PC-9 (cell line): Measurements from ENCODE around the gene ATP2C2.

Experiments used
- EZH2 ChIP-seq: fragments of 200-600 bp; sonication (generic); IDR thresholded peaks from 2 replicates; pipeline ENCODE4 v1.8.0; 2017; ENCODE audit warnings: antibody characterized with exemption, low read depth
- TF ChIP-seq, protein P1 (sequence below): fragments of 200-600 bp; sonication (generic); conservative IDR thresholded peaks from 2 replicates; pipeline ENCODE4 v1.6.1; 2017; ENCODE audit warnings: mixed run types, antibody characterized with exemption, mild to moderate bottlenecking, moderate library complexity

GRCh38 chr16:84505249-84506187 lies 137.2 kb downstream of the ATP2C2 start:
- TF ChIP-seq, protein P1, sequence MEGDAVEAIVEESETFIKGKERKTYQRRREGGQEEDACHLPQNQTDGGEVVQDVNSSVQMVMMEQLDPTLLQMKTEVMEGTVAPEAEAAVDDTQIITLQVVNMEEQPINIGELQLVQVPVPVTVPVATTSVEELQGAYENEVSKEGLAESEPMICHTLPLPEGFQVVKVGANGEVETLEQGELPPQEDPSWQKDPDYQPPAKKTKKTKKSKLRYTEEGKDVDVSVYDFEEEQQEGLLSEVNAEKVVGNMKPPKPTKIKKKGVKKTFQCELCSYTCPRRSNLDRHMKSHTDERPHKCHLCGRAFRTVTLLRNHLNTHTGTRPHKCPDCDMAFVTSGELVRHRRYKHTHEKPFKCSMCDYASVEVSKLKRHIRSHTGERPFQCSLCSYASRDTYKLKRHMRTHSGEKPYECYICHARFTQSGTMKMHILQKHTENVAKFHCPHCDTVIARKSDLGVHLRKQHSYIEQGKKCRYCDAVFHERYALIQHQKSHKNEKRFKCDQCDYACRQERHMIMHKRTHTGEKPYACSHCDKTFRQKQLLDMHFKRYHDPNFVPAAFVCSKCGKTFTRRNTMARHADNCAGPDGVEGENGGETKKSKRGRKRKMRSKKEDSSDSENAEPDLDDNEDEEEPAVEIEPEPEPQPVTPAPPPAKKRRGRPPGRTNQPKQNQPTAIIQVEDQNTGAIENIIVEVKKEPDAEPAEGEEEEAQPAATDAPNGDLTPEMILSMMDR = no peak
- no peak for TF ChIP-seq EZH2
